ENCODE results near the gene CLPTM1L. TPM values are rescaled to one million over a fixed set of nuclear protein-coding genes. Genes with fewer than 3 reads are reported as not detected.

The CLPTM1L gene
- total RNA-seq, 1 donor from 2014 or later: 84.8 TPM

DNA sequence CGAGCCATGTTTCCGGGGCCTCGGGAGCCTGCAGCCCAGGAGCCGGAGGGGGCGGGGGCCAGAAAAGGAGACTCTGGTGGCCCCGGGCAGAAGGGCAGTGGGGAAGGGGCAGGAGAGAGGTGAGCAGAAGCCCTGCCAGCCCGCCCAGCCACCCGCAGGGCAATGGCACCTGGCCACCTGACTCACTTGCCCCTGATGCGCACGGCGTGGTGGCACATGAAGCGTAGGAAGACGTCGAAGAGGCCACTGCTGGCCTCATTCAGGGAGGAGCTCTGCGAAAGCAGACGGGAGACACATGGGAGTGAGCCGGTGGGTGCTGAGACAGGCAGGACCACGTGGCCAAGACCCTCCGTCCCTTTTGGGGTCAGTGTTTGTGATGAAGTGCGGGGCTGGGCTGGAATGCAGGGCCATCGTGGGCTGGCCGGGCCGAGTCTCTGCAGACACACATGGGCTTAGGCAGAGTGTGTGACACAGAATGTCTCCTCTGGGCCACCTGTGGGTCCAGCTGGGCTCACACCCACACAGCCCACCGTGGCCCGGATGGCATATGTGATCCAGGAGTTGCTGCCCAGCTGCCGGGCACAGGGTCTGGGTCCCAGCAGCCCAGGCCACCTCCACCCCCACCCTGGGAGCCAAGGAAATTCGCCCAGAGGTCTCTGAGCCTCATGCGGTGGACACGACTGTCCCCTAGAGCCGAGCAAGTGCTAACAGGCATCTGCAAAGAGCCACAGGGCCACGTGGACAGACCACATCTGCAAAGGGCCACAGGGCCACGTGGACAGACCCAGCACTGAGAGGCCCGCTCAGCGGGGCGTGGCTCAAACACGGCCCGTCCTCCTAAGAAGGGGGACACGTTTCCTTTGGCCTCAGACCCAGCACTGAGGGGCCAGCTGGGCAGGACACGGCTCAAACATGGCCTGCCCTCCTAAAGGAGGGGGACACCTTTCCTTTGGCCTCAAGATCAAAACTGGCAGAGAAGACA lies 73.7 kb downstream of the CLPTM1L start:
- Mint-ChIP-seq H3K4me3 (no peak overlapping the region), H3K27ac (no peak overlapping the region), H3K4me1 (ENCODE audit: unreplicated experiment) (no peaks in the 10 kb centered on the region), H3K9me3 (no peaks in the 10 kb centered on the region), H3K36me3 (no peaks in the 10 kb centered on the region), H3K27me3 (no peaks in the 10 kb centered on the region)
- DNase-seq (ENCODE audit: extremely low spot score, unreplicated experiment): no peak
- TF ChIP-seq, protein P1, sequence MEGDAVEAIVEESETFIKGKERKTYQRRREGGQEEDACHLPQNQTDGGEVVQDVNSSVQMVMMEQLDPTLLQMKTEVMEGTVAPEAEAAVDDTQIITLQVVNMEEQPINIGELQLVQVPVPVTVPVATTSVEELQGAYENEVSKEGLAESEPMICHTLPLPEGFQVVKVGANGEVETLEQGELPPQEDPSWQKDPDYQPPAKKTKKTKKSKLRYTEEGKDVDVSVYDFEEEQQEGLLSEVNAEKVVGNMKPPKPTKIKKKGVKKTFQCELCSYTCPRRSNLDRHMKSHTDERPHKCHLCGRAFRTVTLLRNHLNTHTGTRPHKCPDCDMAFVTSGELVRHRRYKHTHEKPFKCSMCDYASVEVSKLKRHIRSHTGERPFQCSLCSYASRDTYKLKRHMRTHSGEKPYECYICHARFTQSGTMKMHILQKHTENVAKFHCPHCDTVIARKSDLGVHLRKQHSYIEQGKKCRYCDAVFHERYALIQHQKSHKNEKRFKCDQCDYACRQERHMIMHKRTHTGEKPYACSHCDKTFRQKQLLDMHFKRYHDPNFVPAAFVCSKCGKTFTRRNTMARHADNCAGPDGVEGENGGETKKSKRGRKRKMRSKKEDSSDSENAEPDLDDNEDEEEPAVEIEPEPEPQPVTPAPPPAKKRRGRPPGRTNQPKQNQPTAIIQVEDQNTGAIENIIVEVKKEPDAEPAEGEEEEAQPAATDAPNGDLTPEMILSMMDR (conservative IDR thresholded peaks at IDR 0.05): no peak

GRCh38 chr5:1270426-1270825 lies 74.5 kb downstream of the CLPTM1L start:
- Mint-ChIP-seq H3K9me3 (no peaks in the 10 kb centered on the region), H3K27me3 (no peaks in the 10 kb centered on the region), H3K4me3 (no peak overlapping the region), H3K27ac (no peak overlapping the region), H3K4me1 (ENCODE audit: unreplicated experiment) (no peaks in the 10 kb centered on the region), H3K36me3 (no peaks in the 10 kb centered on the region)
- no peak for DNase-seq (ENCODE audit: extremely low spot score, unreplicated experiment)
- TF ChIP-seq, protein P1 (conservative IDR thresholded peaks at IDR 0.05): no peak

DNA sequence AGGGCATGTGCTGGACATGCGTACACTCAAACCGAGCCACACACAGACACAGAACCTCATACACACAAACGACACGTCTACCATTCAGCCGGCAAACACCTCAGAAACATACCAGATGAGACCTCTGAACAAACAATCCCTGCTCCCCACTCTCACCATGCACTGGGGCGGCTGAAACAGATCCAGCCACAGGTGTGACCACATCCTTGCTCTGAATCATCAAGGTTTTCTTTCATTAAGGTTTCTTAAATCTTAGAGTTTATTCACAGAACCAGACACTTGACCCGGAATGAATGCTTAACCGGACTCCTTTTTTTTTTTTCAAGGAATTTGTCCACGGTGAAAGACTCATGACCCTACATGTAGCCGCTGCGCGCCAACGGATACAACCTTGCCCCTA lies 76.2 kb downstream of the CLPTM1L start:
- TF ChIP-seq, protein P1 (conservative IDR thresholded peaks at IDR 0.05): no peak
- DNase-seq (ENCODE audit: extremely low spot score, unreplicated experiment): no peak
- H3K27me3 Mint-ChIP-seq: no peaks in the 10 kb centered on the region
- H3K36me3 Mint-ChIP-seq: no peaks in the 10 kb centered on the region
- H3K27ac Mint-ChIP-seq: no peak overlapping the region
- no peaks in the 10 kb centered on the region for H3K4me1 Mint-ChIP-seq (ENCODE audit: unreplicated experiment)
- no peaks in the 10 kb centered on the region for H3K9me3 Mint-ChIP-seq
- no peak overlapping the region for H3K4me3 Mint-ChIP-seq

- Mint-ChIP-seq H3K27me3 (no peaks in the 10 kb centered on the region), H3K27ac (no peak overlapping the region), H3K4me3 (no peak overlapping the region), H3K4me1 (ENCODE audit: unreplicated experiment) (no peaks in the 10 kb centered on the region), H3K36me3 (no peaks in the 10 kb centered on the region), H3K9me3 (no peaks in the 10 kb centered on the region)
- TF ChIP-seq, protein P1 (conservative IDR thresholded peaks at IDR 0.05): no peak
- DNase-seq (ENCODE audit: extremely low spot score, unreplicated experiment): no peak
These were observed 76.8 kb downstream of the CLPTM1L start for GRCh38 chr5:1268056-1268455.

Small RNA genes lying within 50 kb of the gene (microRNA-seq; reads per million reads assigned to microRNA genes)
- not detected for gene MIR4457

Other genes with a start within 250 kb of the CLPTM1L start
- gene SLC12A7, start 233.0 kb downstream of the CLPTM1L start, total RNA-seq (ENCODE audit: low replicate concordance): 44.7 and 57.6 TPM in 2 replicates
- gene SLC6A19, start 143.5 kb downstream of the CLPTM1L start, total RNA-seq (ENCODE audit: low replicate concordance): 12.6 and 22.2 TPM in 2 replicates
- 0.41 and 0.48 TPM in 2 replicates for gene SLC6A18, start 119.7 kb downstream of the CLPTM1L start, total RNA-seq (ENCODE audit: low replicate concordance)
- gene TERT, start 50.0 kb downstream of the CLPTM1L start, total RNA-seq (ENCODE audit: low replicate concordance): 1.7 and 2.4 TPM in 2 replicates
- gene SLC6A3, start 100.3 kb upstream of the CLPTM1L start, total RNA-seq (ENCODE audit: low replicate concordance): 0.19 TPM in 2 replicates
- 91.6 and 97.1 TPM in 2 replicates for gene LPCAT1, start 178.9 kb upstream of the CLPTM1L start, total RNA-seq (ENCODE audit: low replicate concordance)

Data from type B pancreatic cell (in vitro differentiated cells).